ENCODE results near the gene MORN5. TPM values are rescaled to one million over a fixed set of nuclear protein-coding genes. Genes with fewer than 3 reads are reported as not detected.

MORN5 gene
- total RNA-seq, 6 experiments from 2014 or later, result not detected

DNA sequence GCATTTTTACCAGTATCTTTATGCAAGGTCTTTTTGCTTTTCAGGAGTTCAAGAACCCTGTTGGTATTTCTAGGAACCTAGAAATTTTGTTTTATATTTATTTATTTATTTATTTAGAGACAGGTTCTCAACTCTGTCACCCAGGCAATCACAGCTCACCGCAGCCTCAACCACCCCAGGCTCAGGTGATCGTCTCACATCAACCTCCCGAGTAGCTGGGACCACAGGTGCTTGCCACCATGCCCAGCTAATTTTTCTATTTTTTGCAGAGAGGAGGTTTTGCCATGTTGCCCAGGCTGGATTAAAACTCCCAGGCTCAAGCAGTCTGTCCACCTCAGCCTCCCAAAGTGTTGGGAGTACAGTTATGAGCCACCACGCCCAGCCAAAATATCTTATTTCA is 36.2 kb downstream of the MORN5 start:
- TF ChIP-seq, protein P1, sequence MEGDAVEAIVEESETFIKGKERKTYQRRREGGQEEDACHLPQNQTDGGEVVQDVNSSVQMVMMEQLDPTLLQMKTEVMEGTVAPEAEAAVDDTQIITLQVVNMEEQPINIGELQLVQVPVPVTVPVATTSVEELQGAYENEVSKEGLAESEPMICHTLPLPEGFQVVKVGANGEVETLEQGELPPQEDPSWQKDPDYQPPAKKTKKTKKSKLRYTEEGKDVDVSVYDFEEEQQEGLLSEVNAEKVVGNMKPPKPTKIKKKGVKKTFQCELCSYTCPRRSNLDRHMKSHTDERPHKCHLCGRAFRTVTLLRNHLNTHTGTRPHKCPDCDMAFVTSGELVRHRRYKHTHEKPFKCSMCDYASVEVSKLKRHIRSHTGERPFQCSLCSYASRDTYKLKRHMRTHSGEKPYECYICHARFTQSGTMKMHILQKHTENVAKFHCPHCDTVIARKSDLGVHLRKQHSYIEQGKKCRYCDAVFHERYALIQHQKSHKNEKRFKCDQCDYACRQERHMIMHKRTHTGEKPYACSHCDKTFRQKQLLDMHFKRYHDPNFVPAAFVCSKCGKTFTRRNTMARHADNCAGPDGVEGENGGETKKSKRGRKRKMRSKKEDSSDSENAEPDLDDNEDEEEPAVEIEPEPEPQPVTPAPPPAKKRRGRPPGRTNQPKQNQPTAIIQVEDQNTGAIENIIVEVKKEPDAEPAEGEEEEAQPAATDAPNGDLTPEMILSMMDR (IDR thresholded peaks at IDR 0.05), result no peak
- no peak for TF ChIP-seq POLR2A (IDR thresholded peaks at IDR 0.05)
- H3K4me1 ChIP-seq, result no peaks in the 10 kb centered on the region
- no peak overlapping the region for H3K4me3 ChIP-seq
- no peak for DNase-seq
- H3K9me3 ChIP-seq, result no peaks in the 10 kb centered on the region
- no peak overlapping the region for H3K27ac ChIP-seq
- no peaks in the 10 kb centered on the region for H3K36me3 ChIP-seq
- intact Hi-C loops (cut with DNase I), result no loop called here
- 87% methylated on average over 4 of the region's 4 CpGs for WGBS (ENCODE audit: insufficient coverage, low coverage, low lambda C conversion rate, missing lambda C conversion rate)
- no peaks in the 10 kb centered on the region for H3K27me3 ChIP-seq
- ATAC-seq, result no peak

DNA sequence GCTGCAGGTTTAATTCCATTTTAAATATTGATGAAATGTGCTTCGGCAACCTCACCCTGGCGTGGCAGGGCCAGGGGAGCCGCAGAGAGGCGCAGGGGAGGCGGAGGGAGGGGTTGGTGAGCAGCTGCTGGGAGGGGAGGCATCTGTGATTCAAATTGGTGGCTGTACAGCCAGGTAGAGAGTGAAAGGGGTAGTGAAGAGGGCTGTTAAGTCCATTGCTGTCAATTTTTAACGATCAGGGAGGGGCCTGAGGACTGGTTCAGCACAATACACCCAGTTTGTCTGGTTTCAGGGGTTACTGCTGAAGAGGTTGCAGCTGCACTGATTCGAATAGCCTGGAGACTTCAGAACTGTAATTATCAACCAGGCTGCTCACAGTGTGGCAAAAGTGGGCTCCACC is 37.7 kb downstream of the MORN5 start:
- H3K27ac ChIP-seq, result no peak overlapping the region
- ATAC-seq (no peak), DNase-seq (no peak)
- TF ChIP-seq POLR2A (IDR thresholded peaks at IDR 0.05), result no peak
- TF ChIP-seq, protein P1 (IDR thresholded peaks at IDR 0.05), result no peak
- H3K9me3 ChIP-seq, result no peaks in the 10 kb centered on the region
- H3K4me3 ChIP-seq, result no peak overlapping the region
- no peaks in the 10 kb centered on the region for H3K36me3 ChIP-seq
- no peaks in the 10 kb centered on the region for H3K4me1 ChIP-seq
- no peaks in the 10 kb centered on the region for H3K27me3 ChIP-seq
- 62% methylated on average over 7 of the region's 7 CpGs for WGBS (ENCODE audit: insufficient coverage, low coverage, low lambda C conversion rate, missing lambda C conversion rate)
- intact Hi-C loops (cut with DNase I), result no loop called here

DNA sequence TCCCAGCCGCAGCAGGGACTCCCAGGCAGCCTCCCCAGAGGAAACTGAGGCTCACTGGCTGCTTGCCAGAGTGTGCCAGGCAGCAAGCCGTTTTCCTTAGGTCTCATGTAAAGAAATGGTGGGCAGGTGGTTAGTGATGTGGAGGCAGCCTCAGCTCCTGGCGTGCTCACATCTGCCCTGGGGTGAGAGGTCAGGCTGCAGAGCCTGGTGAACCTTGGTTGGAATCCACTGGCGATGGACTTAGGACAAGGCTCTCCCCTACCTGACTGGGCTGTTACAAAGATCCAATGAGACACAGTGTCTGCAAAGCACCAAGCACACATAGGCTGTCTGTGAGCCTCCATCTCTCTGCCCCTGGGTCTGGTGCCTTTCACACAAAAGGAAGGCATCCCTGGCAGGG is 38.2 kb downstream of the MORN5 start:
- no peak for TF ChIP-seq POLR2A (IDR thresholded peaks at IDR 0.05)
- TF ChIP-seq, protein P1 (IDR thresholded peaks at IDR 0.05), result no peak
- DNase-seq (no peak), ATAC-seq (no peak)
- H3K9me3 ChIP-seq, result no peaks in the 10 kb centered on the region
- H3K36me3 ChIP-seq, result no peaks in the 10 kb centered on the region
- intact Hi-C loops (cut with DNase I), result no loop called here
- H3K27me3 ChIP-seq, result no peaks in the 10 kb centered on the region
- 60% methylated on average over 2 of the region's 4 CpGs for WGBS (ENCODE audit: insufficient coverage, low coverage, low lambda C conversion rate, missing lambda C conversion rate)
- H3K4me1 ChIP-seq, result no peaks in the 10 kb centered on the region
- H3K4me3 ChIP-seq, result no peak overlapping the region
- no peak overlapping the region for H3K27ac ChIP-seq

DNA sequence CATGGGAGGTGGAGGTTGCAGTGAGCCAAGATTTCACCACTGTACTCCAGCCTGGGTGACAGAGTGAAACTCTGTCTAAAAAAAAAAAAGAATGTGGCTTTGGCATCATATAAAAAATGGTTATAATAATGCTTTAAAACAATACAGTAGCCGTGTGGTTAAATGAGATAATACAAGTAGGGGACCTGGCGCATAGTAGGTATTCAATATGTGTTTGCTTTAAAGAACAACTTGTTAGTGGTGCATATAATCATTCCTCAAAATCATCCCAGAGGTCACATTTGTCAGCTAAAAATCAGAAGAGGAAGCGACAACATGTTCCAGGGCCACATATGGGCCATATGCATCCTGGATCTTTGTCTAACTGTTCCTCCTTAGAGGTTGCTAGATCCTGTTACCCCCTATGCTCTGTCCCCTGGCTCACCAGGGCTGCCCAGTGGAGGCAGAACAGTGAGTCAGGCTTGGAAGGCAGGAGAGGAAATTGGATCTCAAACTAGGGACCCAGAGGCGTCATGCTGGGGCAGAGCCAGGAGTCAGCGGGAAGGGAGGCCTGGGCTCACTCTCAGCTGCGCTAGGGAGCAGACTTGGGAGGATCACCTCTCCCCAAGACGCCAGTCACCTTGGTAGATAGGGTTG is 41.4 kb downstream of the MORN5 start:
- intact Hi-C loops (cut with DNase I), result no loop called here
- WGBS (ENCODE audit: insufficient coverage, low coverage, low lambda C conversion rate, missing lambda C conversion rate), result 69% methylated on average over 2 of the region's 7 CpGs
- H3K4me3 ChIP-seq, result no peak overlapping the region
- no peaks in the 10 kb centered on the region for H3K36me3 ChIP-seq
- ATAC-seq, result no peak
- H3K27ac ChIP-seq, result no peak overlapping the region
- H3K4me1 ChIP-seq, result no peaks in the 10 kb centered on the region
- H3K27me3 ChIP-seq, result no peaks in the 10 kb centered on the region
- no peaks in the 10 kb centered on the region for H3K9me3 ChIP-seq
- DNase-seq, result no peak
- TF ChIP-seq POLR2A (IDR thresholded peaks at IDR 0.05), result no peak
- TF ChIP-seq, protein P1 (IDR thresholded peaks at IDR 0.05), result no peak

DNA sequence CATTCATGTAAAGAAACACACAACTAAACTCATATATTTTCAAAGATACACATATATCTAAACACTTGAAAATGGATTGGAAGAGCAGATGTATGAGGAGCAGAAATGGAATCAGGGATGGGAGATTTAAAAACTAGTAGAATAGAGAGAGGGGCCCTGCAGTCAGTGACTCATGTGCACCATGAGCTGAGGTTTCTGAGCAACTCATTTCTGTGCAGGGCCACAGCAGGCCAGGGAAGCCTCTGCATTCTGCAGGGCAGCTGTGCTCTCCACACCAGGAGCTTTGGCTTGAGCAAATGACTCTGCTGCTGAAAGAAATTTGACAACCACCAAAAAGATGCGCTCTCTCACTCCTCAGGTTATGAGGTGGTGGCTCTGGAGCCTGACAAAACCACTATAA is 41.9 kb downstream of the MORN5 start:
- intact Hi-C loops (cut with DNase I), result no loop called here
- Histone ChIP-seq H3K27me3 (no peaks in the 10 kb centered on the region), H3K4me1 (no peaks in the 10 kb centered on the region), H3K27ac (no peak overlapping the region), H3K9me3 (no peaks in the 10 kb centered on the region), H3K36me3 (no peaks in the 10 kb centered on the region), H3K4me3 (no peak overlapping the region)
- no peak for DNase-seq
- WGBS (ENCODE audit: insufficient coverage, low coverage, low lambda C conversion rate, missing lambda C conversion rate), result no CpG with 5 or more reads among the region's 1 CpG
- ATAC-seq, result no peak
- TF ChIP-seq, protein P1 (IDR thresholded peaks at IDR 0.05), result no peak
- no peak for TF ChIP-seq POLR2A (IDR thresholded peaks at IDR 0.05)
